A549 (cell line): ENCODE data around the gene HSD17B13. TPM values are rescaled to one million over a fixed set of nuclear protein-coding genes. Genes with fewer than 3 reads are reported as not detected.

Source experiments
- ATAC-seq, 2 experiments: fragments of 200-7000 bp in 1 of 2; fragments of >200 bp in 1 of 2; cut with Nextera tagmentation in 1 of 2; cut with Tn5 transposase in 1 of 2; 3 replicates each; pipeline versions ENCODE4 v1.8.0 to v1.9.1; 2018 to 2020; ENCODE audit warnings: mild to moderate bottlenecking in 1 of 2, moderate library complexity in 1 of 2
- CTCF ChIA-PET: fragments of 300-600 bp; sonication (Branson Sonifier 250); formaldehyde crosslinking; extraction: SDS; loops from one replicate; lab custom pipeline; 2021; ENCODE audit warnings: antibody characterized with exemption, inconsistent platforms; lab: Yijun Ruan, JAX
- POLR2A ChIA-PET: fragments of 350-600 bp; formaldehyde crosslinking; extraction: SDS; loops from one replicate; lab custom pipeline; 2021; ENCODE audit warnings: antibody characterized with exemption, inconsistent platforms; lab: Yijun Ruan, JAX
- DNase-seq, 2 experiments: peaks; one replicate each; pipeline versions ENCODE4 v3.0.0 to v3.0.0-alpha.2; 2011 to 2016; ENCODE audit warnings: low read depth in 1 of 2, low spot score in 1 of 2
- FAIRE-seq: peaks from 2 replicates; lab custom pipeline; 2011; peaks lifted over from hg19 to GRCh38; lab: Jason Lieb, UNC
- H3K27ac ChIP-seq, 2 experiments: fragments of >200 bp; sonication (Bioruptor Twin); formaldehyde crosslinking; 3 replicates each; pipeline ENCODE4 v1.5.1; 2016 to 2017
- H3K4me1 ChIP-seq: fragments of >200 bp; sonication (Bioruptor Twin); formaldehyde crosslinking; 3 replicates; pipeline ENCODE4 v1.6.1; 2016
- H3K4me2 ChIP-seq: fragments of >200 bp; sonication (Bioruptor Twin); formaldehyde crosslinking; 3 replicates; pipeline ENCODE4 v1.6.1; 2016
- H3K4me3 ChIP-seq: fragments of >200 bp; sonication (Bioruptor Twin); formaldehyde crosslinking; 3 replicates; pipeline ENCODE4 v1.5.1; 2016
- H3K9me3 ChIP-seq: fragments of >200 bp; sonication (Bioruptor Twin); formaldehyde crosslinking; 3 replicates; pipeline ENCODE4 v1.6.1; 2016
- BHLHE40 ChIP-seq: IDR thresholded peaks from 2 replicates; pipeline ENCODE4 v1.6.1; 2012; ENCODE audit warnings: low read depth, low read length, inconsistent platforms
- EHF ChIP-seq: fragments of 250-450 bp; sonication (Bioruptor Pico); IDR thresholded peaks from 2 replicates; pipeline ENCODE4 v1.5.0; 2020; ENCODE audit warnings: mild to moderate bottlenecking
- FOSL2 ChIP-seq, 2 experiments: fragments of 450-650 bp in 1 of 2; fragments of >200 bp in 1 of 2; sonication (Bioruptor Twin) in 1 of 2; formaldehyde crosslinking; IDR thresholded peaks; 2 replicates each; pipeline versions ENCODE4 v1.5.0 to v1.6.1; 2016 to 2020; ENCODE audit warnings: mild to moderate bottlenecking in 1 of 2, moderate library complexity in 1 of 2
- FOXS1 ChIP-seq: fragments of 250-450 bp; sonication (Bioruptor Pico); IDR thresholded peaks from 2 replicates; pipeline ENCODE4 v1.5.0; 2020; ENCODE audit warnings: mild to moderate bottlenecking, moderate library complexity
- HDAC2 ChIP-seq: fragments of 200-600 bp; sonication (generic); IDR thresholded peaks from 2 replicates; pipeline ENCODE4 v1.6.1; 2016
- HEYL ChIP-seq: fragments of 250-450 bp; sonication (Bioruptor Pico); IDR thresholded peaks from 2 replicates; pipeline ENCODE4 v1.8.0; 2021; ENCODE audit warnings: mild to moderate bottlenecking, moderate library complexity
- RARB ChIP-seq: fragments of 250-450 bp; sonication (Bioruptor Pico); IDR thresholded peaks from 2 replicates; pipeline ENCODE4 v1.8.0; 2021; ENCODE audit warnings: mild to moderate bottlenecking, moderate library complexity
- RFX5 ChIP-seq: fragments of 450-650 bp; IDR thresholded peaks from 2 replicates; pipeline ENCODE4 v1.7.1; 2014; ENCODE audit warnings: antibody characterized with exemption, mild to moderate bottlenecking, moderate library complexity
- SMC3 ChIP-seq: fragments of >200 bp; sonication (Bioruptor Twin); formaldehyde crosslinking; IDR thresholded peaks from 3 replicates; pipeline ENCODE4 v1.6.1; 2018; ENCODE audit warnings: inconsistent platforms
- SREBF2 ChIP-seq: fragments of 450-650 bp; IDR thresholded peaks from 2 replicates; pipeline ENCODE4 v1.6.1; 2014; ENCODE audit warnings: mild to moderate bottlenecking, moderate library complexity
- ZSCAN20 ChIP-seq: fragments of 250-450 bp; sonication (Bioruptor Pico); IDR thresholded peaks from 2 replicates; pipeline ENCODE4 v1.8.0; 2022; ENCODE audit warnings: mild to moderate bottlenecking, moderate library complexity
- WGBS: methylation state at CpG from one replicate; pipeline ENCODE4 v1.1.6; 2017; ENCODE audit errors: missing lambda C conversion rate; 5-methylcytosine and 5-hydroxymethylcytosine counted together
- polyA plus RNA-seq, 4 experiments: library from polyadenylated mRNA; depleted of rRNA in 3 of 4; stranded (reverse); fragments of >200 nt; fragmentation: RNase III in 1 of 4; extraction: RNeasy Plus Mini Kit Qiagen cat#74134 plus additional on column Dnase treatment in 1 of 4; gene quantifications; 2 replicates in 3 of 4; 3 replicates in 1 of 4; pipeline ENCODE4 v1.2.3, GENCODE V29; 2011 to 2017
- TF ChIP-seq, protein P1 (sequence below): IDR thresholded peaks from 2 replicates; pipeline ENCODE4 v1.6.1; 2012; ENCODE audit warnings: low read depth, borderline replicate concordance
- TF ChIP-seq, protein P2 (sequence below): fragments of 200-600 bp; sonication (generic); IDR thresholded peaks from 2 replicates; pipeline ENCODE4 v1.6.1; 2016; ENCODE audit warnings: antibody characterized with exemption, mild to moderate bottlenecking, moderate library complexity
- TF ChIP-seq, protein P3 (sequence below): fragments of >200 bp; sonication (Bioruptor Twin); formaldehyde crosslinking; IDR thresholded peaks from 3 replicates; pipeline ENCODE4 v1.6.1; 2016
- TF ChIP-seq, protein P4 (sequence below): fragments of 450-650 bp; IDR thresholded peaks from 2 replicates; pipeline ENCODE4 v1.6.1; 2014; ENCODE audit warnings: antibody characterized with exemption

The HSD17B13 gene
- polyA plus RNA-seq, 2 of the 4 experiments (the other 2 are of a cell fraction), result 0.08 to 0.30 TPM

- no peaks in the 10 kb centered on the region for H3K4me1 ChIP-seq
- no peak overlapping the region for H3K4me3 ChIP-seq
- POLR2A ChIA-PET, result no interaction called here
- H3K27ac ChIP-seq, result no peak overlapping the region
- no peak overlapping the region for H3K4me2 ChIP-seq
- no peak for ATAC-seq
- H3K9me3 ChIP-seq, result peaks cover 16% of the 10 kb centered on the region
- no peak for FAIRE-seq
- no peak for DNase-seq
- WGBS, result 97% methylated on average over 1 of the region's 1 CpG
- no peak for TF ChIP-seq SREBF2
- no peak for TF ChIP-seq ZSCAN20
- TF ChIP-seq SMC3, result no peak
- no peak for TF ChIP-seq HDAC2
- no peak for TF ChIP-seq RARB
- TF ChIP-seq FOSL2 (IDR thresholded peaks at IDR 0.05), result no peak
- no peak for TF ChIP-seq FOSL2 (CRISPR knock-in tag; IDR thresholded peaks at IDR 0.05)
- TF ChIP-seq, all 56 proteins: peak for 0
- CTCF ChIA-PET, result no interaction called here
Measured at GRCh38 chr4:87337361-87337760, 14.7 kb upstream of the HSD17B13 start.

DNA sequence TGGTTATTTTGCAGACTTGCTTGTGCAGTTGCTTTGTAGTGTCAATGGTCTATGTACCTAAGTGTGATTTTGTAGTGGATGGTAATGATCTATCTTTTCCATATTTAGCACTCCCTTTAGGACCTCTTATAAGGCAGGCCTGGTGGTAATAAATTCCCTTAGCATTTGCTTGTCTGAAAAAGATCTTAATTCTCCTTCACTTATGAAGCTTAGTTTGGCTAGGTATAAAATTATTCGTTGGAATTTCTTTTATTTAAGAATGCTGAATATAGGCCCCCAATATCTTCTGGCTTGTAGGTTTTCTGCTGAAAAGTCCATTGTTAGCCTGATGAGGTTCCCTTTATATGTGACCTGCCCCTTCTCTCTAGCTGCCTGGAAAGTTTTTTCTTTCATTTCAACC is 10.6 kb upstream of the HSD17B13 start:
- ChIA-PET CTCF (no interaction called here), POLR2A (no interaction called here)
- H3K9me3 ChIP-seq, result peaks cover 16% of the 10 kb centered on the region
- no peak for ATAC-seq
- 100% methylated on average over 1 of the region's 1 CpG for WGBS
- TF ChIP-seq, protein P1, sequence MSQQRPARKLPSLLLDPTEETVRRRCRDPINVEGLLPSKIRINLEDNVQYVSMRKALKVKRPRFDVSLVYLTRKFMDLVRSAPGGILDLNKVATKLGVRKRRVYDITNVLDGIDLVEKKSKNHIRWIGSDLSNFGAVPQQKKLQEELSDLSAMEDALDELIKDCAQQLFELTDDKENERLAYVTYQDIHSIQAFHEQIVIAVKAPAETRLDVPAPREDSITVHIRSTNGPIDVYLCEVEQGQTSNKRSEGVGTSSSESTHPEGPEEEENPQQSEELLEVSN, result no peak
- TF ChIP-seq FOXS1 (no peak), SREBF2 (no peak), HDAC2 (no peak), BHLHE40 (no peak)
- TF ChIP-seq, protein P2, sequence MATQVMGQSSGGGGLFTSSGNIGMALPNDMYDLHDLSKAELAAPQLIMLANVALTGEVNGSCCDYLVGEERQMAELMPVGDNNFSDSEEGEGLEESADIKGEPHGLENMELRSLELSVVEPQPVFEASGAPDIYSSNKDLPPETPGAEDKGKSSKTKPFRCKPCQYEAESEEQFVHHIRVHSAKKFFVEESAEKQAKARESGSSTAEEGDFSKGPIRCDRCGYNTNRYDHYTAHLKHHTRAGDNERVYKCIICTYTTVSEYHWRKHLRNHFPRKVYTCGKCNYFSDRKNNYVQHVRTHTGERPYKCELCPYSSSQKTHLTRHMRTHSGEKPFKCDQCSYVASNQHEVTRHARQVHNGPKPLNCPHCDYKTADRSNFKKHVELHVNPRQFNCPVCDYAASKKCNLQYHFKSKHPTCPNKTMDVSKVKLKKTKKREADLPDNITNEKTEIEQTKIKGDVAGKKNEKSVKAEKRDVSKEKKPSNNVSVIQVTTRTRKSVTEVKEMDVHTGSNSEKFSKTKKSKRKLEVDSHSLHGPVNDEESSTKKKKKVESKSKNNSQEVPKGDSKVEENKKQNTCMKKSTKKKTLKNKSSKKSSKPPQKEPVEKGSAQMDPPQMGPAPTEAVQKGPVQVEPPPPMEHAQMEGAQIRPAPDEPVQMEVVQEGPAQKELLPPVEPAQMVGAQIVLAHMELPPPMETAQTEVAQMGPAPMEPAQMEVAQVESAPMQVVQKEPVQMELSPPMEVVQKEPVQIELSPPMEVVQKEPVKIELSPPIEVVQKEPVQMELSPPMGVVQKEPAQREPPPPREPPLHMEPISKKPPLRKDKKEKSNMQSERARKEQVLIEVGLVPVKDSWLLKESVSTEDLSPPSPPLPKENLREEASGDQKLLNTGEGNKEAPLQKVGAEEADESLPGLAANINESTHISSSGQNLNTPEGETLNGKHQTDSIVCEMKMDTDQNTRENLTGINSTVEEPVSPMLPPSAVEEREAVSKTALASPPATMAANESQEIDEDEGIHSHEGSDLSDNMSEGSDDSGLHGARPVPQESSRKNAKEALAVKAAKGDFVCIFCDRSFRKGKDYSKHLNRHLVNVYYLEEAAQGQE, result no peak
- H3K4me2 ChIP-seq, result no peak overlapping the region
- no peak overlapping the region for H3K4me3 ChIP-seq
- FAIRE-seq, result no peak
- no peak for DNase-seq
- H3K27ac ChIP-seq, result no peak overlapping the region
- no peaks in the 10 kb centered on the region for H3K4me1 ChIP-seq

DNA sequence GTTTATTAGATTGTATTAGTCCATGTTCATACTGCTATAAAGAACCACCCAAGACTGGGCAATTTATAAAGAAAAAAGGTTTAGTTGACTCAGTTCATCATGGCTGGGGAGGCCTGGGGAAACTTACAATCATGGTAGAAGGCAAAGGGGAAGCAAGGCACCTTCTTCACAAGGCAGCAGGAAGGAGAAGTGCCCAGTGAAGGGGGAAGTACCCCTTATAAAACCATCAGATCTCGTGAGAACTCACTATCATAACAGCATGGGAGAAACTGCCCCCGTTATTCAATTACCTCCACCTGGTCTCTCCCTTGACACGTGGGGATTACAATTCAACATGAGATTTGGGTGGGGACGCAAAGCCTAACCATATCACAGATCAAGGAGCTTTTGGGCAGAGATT is 8.1 kb upstream of the HSD17B13 start:
- Histone ChIP-seq H3K4me3 (no peak overlapping the region), H3K4me2 (no peak overlapping the region), H3K9me3 (peaks cover 16% of the 10 kb centered on the region)
- CTCF ChIA-PET, result no interaction called here
- WGBS, result 73% methylated on average over 4 of the region's 4 CpGs
- FAIRE-seq (no peak), DNase-seq (no peak)
- no peak for TF ChIP-seq EHF (CRISPR knock-in tag)
- no peak for TF ChIP-seq HEYL (CRISPR knock-in tag)
- TF ChIP-seq, protein P3, sequence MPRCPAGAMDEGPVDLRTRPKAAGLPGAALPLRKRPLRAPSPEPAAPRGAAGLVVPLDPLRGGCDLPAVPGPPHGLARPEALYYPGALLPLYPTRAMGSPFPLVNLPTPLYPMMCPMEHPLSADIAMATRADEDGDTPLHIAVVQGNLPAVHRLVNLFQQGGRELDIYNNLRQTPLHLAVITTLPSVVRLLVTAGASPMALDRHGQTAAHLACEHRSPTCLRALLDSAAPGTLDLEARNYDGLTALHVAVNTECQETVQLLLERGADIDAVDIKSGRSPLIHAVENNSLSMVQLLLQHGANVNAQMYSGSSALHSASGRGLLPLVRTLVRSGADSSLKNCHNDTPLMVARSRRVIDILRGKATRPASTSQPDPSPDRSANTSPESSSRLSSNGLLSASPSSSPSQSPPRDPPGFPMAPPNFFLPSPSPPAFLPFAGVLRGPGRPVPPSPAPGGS, result no peak
- TF ChIP-seq, protein P4, sequence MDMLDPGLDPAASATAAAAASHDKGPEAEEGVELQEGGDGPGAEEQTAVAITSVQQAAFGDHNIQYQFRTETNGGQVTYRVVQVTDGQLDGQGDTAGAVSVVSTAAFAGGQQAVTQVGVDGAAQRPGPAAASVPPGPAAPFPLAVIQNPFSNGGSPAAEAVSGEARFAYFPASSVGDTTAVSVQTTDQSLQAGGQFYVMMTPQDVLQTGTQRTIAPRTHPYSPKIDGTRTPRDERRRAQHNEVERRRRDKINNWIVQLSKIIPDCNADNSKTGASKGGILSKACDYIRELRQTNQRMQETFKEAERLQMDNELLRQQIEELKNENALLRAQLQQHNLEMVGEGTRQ, result no peak
- TF ChIP-seq RFX5, result no peak
- TF ChIP-seq RARB, result no peak
- TF ChIP-seq, all 56 proteins: peak for 0
- H3K27ac ChIP-seq, result no peak overlapping the region
- no peak for ATAC-seq
- POLR2A ChIA-PET, result no interaction called here
- H3K4me1 ChIP-seq, result no peaks in the 10 kb centered on the region
